Activated naive CD4-positive, alpha-beta T cell treated with anti-CD3 and anti-CD28 coated beads for 36 hours (primary cell): ENCODE data around the gene RPL18A. TPM values are rescaled to one million over a fixed set of nuclear protein-coding genes. Genes with fewer than 3 reads are reported as not detected.
A peak's percentile ranks its signal among the peaks of the same experiment; 100 is the strongest.

ENCODE experiments used
- CTCF ChIA-PET: fragments of 350-600 bp; sonication (Branson Sonifier 250); formaldehyde crosslinking; loops from one replicate; lab custom pipeline; 2021; ENCODE audit warnings: antibody characterized with exemption; lab: Charles Lee
- DNase-seq: peaks from one replicate; pipeline ENCODE4 v3.0.0-alpha.2; 2020
- H3K27ac Mint-ChIP-seq: one replicate; pipeline ENCODE4 v1.8.0; 2021; ENCODE audit warnings: mild to moderate bottlenecking, mixed read lengths
- H3K27me3 Mint-ChIP-seq: one replicate; pipeline ENCODE4 v1.8.0; 2021; ENCODE audit warnings: low read depth, mixed read lengths
- H3K36me3 Mint-ChIP-seq: one replicate; pipeline ENCODE4 v1.8.0; 2021; ENCODE audit warnings: low read depth, mixed read lengths
- H3K4me1 Mint-ChIP-seq: one replicate; pipeline ENCODE4 v1.8.0; 2021; ENCODE audit warnings: low read depth, mixed read lengths
- H3K4me3 Mint-ChIP-seq: one replicate; pipeline ENCODE4 v1.8.0; 2021; ENCODE audit warnings: mild to moderate bottlenecking, moderate library complexity, mixed read lengths
- H3K9me3 Mint-ChIP-seq: one replicate; pipeline ENCODE4 v1.8.0; 2021; ENCODE audit warnings: mixed read lengths
- intact Hi-C: fragments of 100-400 bp; cut with micrococcal nuclease; formaldehyde crosslinking; loops from one replicate; pipeline ENCODE4 v1.15.1; 2023
- total RNA-seq, 2 experiments: library from RNA; stranded (reverse); gene quantifications; one replicate each; pipeline ENCODE4 v1.2.3, GENCODE V29; 2021

RPL18A gene
- total RNA-seq, 2 experiments from 2014 or later = 4,021 to 4,160 TPM

GRCh38 chr19:17832443-17833208, 27.1 kb upstream of the RPL18A start:
- H3K27ac Mint-ChIP-seq = no peak overlapping the region
- peaks cover 3% of the 10 kb centered on the region for H3K9me3 Mint-ChIP-seq
- H3K36me3 Mint-ChIP-seq = peaks cover 70% of the 10 kb centered on the region
- H3K4me1 Mint-ChIP-seq = peaks cover 11% of the 10 kb centered on the region
- DNase-seq = no peak
- no peak overlapping the region for H3K4me3 Mint-ChIP-seq
- CTCF ChIA-PET = interaction anchor here (1.1 to 1.2 kb wide), 2 partner anchors 13 to 27 kb away, joined by 3 read pairs; partner anchors contain the start of gene RPL18A
- H3K27me3 Mint-ChIP-seq = no peaks in the 10 kb centered on the region
- intact Hi-C loops = no loop called here

GRCh38 chr19:17834350-17835181, 25.1 kb upstream of the RPL18A start:
- intact Hi-C loops = no loop called here
- Mint-ChIP-seq H3K27me3 (no peaks in the 10 kb centered on the region), H3K36me3 (peaks cover 77% of the 10 kb centered on the region), H3K4me3 (no peak overlapping the region), H3K9me3 (peaks cover 3% of the 10 kb centered on the region), H3K4me1 (peaks cover 13% of the 10 kb centered on the region), H3K27ac (peak overlapping the region; percentile 78)
- CTCF ChIA-PET = interaction anchor here (0.5 to 1.6 kb wide), 3 partner anchors 13 to 18 kb away, joined by 3 to 4 read pairs (median 4); no protein-coding TSS in a partner anchor
- DNase-seq = no peak

- peaks cover 3% of the 10 kb centered on the region for H3K9me3 Mint-ChIP-seq
- peaks cover 12% of the 10 kb centered on the region for H3K4me1 Mint-ChIP-seq
These were observed 24.3 kb upstream of the RPL18A start for GRCh38 chr19:17835182-17836006.

GRCh38 chr19:17836530-17836929, 23.2 kb upstream of the RPL18A start:
- peaks cover 76% of the 10 kb centered on the region for H3K36me3 Mint-ChIP-seq
- CTCF ChIA-PET = no interaction called here
- intact Hi-C loops = no loop called here
- no peak overlapping the region for H3K4me3 Mint-ChIP-seq
- H3K27me3 Mint-ChIP-seq = no peaks in the 10 kb centered on the region
- peaks cover 11% of the 10 kb centered on the region for H3K4me1 Mint-ChIP-seq
- H3K27ac Mint-ChIP-seq = peak overlapping the region; percentile 78
- DNase-seq = no peak
- H3K9me3 Mint-ChIP-seq = peaks cover 3% of the 10 kb centered on the region

More at GRCh38 chr19:17835182-17836006, 24.3 kb upstream of the RPL18A start:
- Mint-ChIP-seq H3K27me3 (no peaks in the 10 kb centered on the region), H3K27ac (peak overlapping the region; percentile 78), H3K4me3 (no peak overlapping the region), H3K36me3 (peaks cover 74% of the 10 kb centered on the region)
- CTCF ChIA-PET = interaction anchor here (1.6 kb wide), 1 partner anchor 17 kb away, joined by 4 read pairs; no protein-coding TSS in a partner anchor
- DNase-seq = no peak
- intact Hi-C loops = no loop called here

- no peak overlapping the region for H3K27ac Mint-ChIP-seq
- CTCF ChIA-PET = interaction anchor here (0.5 to 0.6 kb wide), 2 partner anchors 88 to 1122 kb away, joined by 3 to 4 read pairs; no protein-coding TSS in a partner anchor
- intact Hi-C loops = no loop called here
- no peaks in the 10 kb centered on the region for H3K9me3 Mint-ChIP-seq
- H3K36me3 Mint-ChIP-seq = peaks cover 67% of the 10 kb centered on the region
- no peaks in the 10 kb centered on the region for H3K27me3 Mint-ChIP-seq
- H3K4me1 Mint-ChIP-seq = peaks cover 11% of the 10 kb centered on the region
- H3K4me3 Mint-ChIP-seq = no peak overlapping the region
- DNase-seq = no peak
These were observed 21.7 kb upstream of the RPL18A start for GRCh38 chr19:17837972-17838371.

GRCh38 chr19:17840019-17840418, 19.7 kb upstream of the RPL18A start:
- H3K4me3 Mint-ChIP-seq = no peak overlapping the region
- H3K36me3 Mint-ChIP-seq = peaks cover 79% of the 10 kb centered on the region
- H3K27me3 Mint-ChIP-seq = no peaks in the 10 kb centered on the region
- no peak overlapping the region for H3K27ac Mint-ChIP-seq
- intact Hi-C loops = no loop called here
- no peak for DNase-seq
- peaks cover 30% of the 10 kb centered on the region for H3K4me1 Mint-ChIP-seq
- H3K9me3 Mint-ChIP-seq = no peaks in the 10 kb centered on the region
- CTCF ChIA-PET = no interaction called here

- H3K36me3 Mint-ChIP-seq = peaks cover 74% of the 10 kb centered on the region
- no peaks in the 10 kb centered on the region for H3K27me3 Mint-ChIP-seq
- no peak overlapping the region for H3K4me3 Mint-ChIP-seq
- no peak overlapping the region for H3K27ac Mint-ChIP-seq
- H3K4me1 Mint-ChIP-seq = peaks cover 40% of the 10 kb centered on the region
- no peaks in the 10 kb centered on the region for H3K9me3 Mint-ChIP-seq
- intact Hi-C loops = no loop called here
- CTCF ChIA-PET = interaction anchor here (1.0 kb wide), 1 partner anchor 18 kb away, joined by 3 read pairs; the partner anchor contains the start of gene RPL18A
- DNase-seq = no peak
These were observed 18.3 kb upstream of the RPL18A start for GRCh38 chr19:17841371-17841809.

- intact Hi-C loops = no loop called here
These were observed 17.7 kb upstream of the RPL18A start for GRCh38 chr19:17841810-17842662.

GRCh38 chr19:17842663-17843291, 16.9 kb upstream of the RPL18A start:
- H3K36me3 Mint-ChIP-seq = peaks cover 71% of the 10 kb centered on the region
- H3K4me3 Mint-ChIP-seq = no peak overlapping the region
- no peaks in the 10 kb centered on the region for H3K27me3 Mint-ChIP-seq
- H3K27ac Mint-ChIP-seq = no peak overlapping the region
- no peaks in the 10 kb centered on the region for H3K9me3 Mint-ChIP-seq
- CTCF ChIA-PET = interaction anchor here (0.6 to 0.9 kb wide), 3 partner anchors 13 to 87 kb away, joined by 3 to 5 read pairs (median 3); no protein-coding TSS in a partner anchor
- intact Hi-C loops = no loop called here
- H3K4me1 Mint-ChIP-seq = peaks cover 39% of the 10 kb centered on the region
- no peak for DNase-seq

More at GRCh38 chr19:17841810-17842662, 17.7 kb upstream of the RPL18A start:
- Mint-ChIP-seq H3K9me3 (no peaks in the 10 kb centered on the region), H3K4me1 (peaks cover 39% of the 10 kb centered on the region), H3K4me3 (no peak overlapping the region), H3K27ac (no peak overlapping the region), H3K27me3 (no peaks in the 10 kb centered on the region), H3K36me3 (peaks cover 72% of the 10 kb centered on the region)
- CTCF ChIA-PET = interaction anchor here (0.7 kb wide), 1 partner anchor 14 kb away, joined by 3 read pairs; no protein-coding TSS in a partner anchor
- DNase-seq = peak; percentile 84

GRCh38 chr19:17843292-17843827, 16.4 kb upstream of the RPL18A start:
- peaks cover 65% of the 10 kb centered on the region for H3K36me3 Mint-ChIP-seq
- H3K4me3 Mint-ChIP-seq = no peak overlapping the region
- CTCF ChIA-PET = interaction anchor here (0.6 to 0.9 kb wide), 4 partner anchors 12 to 249 kb away, joined by 3 to 5 read pairs (median 3); no protein-coding TSS in a partner anchor
- intact Hi-C loops = no loop called here
- H3K9me3 Mint-ChIP-seq = no peaks in the 10 kb centered on the region
- H3K27me3 Mint-ChIP-seq = no peaks in the 10 kb centered on the region
- H3K27ac Mint-ChIP-seq = peak overlapping the region; percentile 63
- peaks cover 43% of the 10 kb centered on the region for H3K4me1 Mint-ChIP-seq
- no peak for DNase-seq
